HG03095 (cell line): Measurements from ENCODE around the gene GSG1L.

Experiments
- ATAC-seq: cut with Tn5 transposase; IDR thresholded peaks from one replicate; pipeline ENCODE4 v1.9.1; 2021; ENCODE audit warnings: moderate library complexity; ENCODE audit not compliant: unreplicated experiment

Gene GSG1L

DNA sequence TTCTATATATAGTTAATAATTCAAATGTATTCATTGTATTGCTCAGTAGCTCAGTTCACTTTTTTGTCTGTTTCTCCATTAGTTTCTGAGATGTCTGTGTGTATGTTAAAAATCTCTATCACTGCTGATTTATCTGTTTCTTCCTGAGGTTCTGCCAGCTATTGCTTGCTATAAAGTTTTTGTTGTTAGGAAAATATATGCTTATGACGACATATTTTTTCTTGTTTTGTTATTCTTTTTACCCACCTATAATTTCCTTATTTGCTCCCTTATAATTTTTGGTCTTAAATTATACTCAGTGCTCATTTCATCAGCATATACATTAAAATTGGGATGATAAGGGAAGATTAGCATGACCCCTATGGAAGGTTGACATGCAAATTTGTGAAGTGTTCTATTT, 200.6 kb downstream of the GSG1L start:
- no peak for ATAC-seq

DNA sequence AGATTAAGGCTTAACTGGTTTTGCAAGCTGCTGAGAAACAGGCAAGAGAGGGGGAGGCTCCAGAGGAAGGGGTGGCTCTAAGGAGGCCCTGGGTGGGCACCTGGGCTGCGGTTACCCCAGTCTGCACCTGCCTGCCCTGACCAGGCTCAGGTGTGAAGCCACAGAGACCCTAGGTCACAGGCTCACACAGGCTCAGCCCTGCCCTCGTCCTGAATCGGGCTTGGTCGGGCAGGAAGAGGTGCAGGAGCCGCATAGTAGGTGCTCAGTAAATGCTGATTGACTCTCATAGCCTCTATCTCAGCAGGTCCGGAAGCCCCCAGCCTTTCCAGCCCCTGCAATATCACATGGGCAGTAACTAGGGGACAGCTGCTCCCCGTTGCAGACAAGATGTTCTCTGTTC, 203.4 kb downstream of the GSG1L start:
- ATAC-seq: no peak

DNA sequence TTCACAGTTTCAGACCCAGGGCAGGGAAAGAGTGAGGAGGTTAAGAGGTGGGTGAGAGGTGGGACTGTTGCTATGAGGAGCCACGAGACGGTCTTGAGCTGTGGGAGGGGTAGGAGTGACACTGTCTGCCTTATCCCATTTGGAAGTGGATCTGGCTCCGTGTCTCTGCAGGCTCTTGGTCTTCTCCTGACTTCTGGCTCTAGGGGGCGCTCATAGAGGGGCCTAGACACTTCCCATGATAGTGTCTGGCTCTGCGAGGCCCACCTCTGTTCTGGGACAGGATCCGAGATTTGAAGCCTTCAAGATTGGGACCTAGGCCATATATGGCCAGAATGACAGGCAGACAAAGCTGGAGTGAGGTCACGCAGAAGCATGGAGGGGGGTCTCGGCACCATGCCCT, 204.5 kb downstream of the GSG1L start:
- ATAC-seq: no peak

- ATAC-seq: no peak
Measured at GRCh38 chr16:27853651-27854050, 209.9 kb downstream of the GSG1L start.

DNA sequence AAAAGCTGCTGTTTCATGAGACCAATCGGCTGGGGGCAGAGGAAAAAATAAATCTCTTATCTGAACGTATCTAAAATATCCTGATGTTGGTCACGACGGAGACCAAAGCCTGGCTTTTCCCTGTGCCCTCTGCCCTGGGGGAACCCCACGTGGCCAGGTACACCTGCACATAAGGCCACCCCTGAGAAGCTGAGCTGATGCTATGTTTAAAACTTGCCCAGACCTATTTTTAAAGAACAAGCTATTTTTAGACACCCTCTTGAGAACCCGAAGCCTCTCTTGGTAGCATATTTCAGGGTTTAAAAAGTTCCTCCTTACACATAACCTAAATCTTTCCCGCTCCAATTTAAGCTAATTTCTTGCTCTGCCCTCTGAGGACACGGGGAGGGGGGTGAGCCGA, 210.4 kb downstream of the GSG1L start:
- ATAC-seq: no peak

DNA sequence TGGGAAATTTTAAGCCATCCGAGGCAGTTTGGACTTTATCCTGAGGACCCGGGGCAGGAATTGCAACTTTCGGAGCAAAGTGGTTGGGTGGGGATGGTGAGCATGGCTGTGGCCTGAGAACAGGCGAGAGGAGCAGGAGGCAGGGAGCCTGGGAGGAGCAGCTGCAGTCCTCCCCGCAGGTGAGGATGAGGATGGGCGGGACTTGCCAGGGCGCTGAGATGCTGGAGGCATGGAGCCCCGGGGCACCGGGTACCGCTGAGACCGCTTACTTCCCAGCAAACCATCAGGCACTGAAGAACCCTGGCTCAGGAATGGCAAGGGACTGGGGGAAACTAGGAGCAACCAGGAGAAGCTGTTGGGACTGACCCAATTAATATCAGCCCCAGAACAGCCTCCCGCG, 210.8 kb downstream of the GSG1L start:
- no peak for ATAC-seq

GRCh38 chr16:27852116-27852515, 211.4 kb downstream of the GSG1L start:
- ATAC-seq: no peak

- no peak for ATAC-seq
Measured at GRCh38 chr16:27851586-27851985, 211.9 kb downstream of the GSG1L start.

GRCh38 chr16:27849621-27850020, 213.9 kb downstream of the GSG1L start:
- ATAC-seq: no peak

DNA sequence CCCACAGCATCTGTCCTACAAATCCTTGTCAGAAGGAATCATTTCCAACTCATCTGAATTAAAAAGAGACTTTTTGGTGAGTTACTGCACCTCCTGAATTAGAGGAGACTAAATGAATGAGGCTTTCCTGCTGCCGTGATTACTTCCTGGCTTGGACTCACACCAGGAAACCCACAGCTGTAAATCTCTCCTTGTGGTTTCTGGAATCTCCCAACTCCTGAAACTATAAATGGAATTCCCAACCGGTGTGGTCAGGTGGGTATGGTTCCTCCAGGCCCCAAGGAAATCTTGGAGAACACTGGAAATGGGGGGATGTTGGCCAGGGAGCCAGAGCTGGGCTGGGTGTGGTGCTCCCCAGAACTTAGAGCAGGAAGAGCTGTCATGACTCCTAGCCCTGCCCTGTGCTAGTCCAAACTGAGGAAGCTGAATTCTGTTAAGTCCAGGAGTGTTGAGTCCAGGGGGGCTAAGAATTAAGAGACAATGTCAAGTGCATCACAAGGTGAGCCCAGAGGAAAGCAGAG, 216.4 kb downstream of the GSG1L start:
- no peak for ATAC-seq

GRCh38 chr16:27844826-27845225, 218.7 kb downstream of the GSG1L start:
- ATAC-seq: no peak

GRCh38 chr16:27843800-27844199, 219.7 kb downstream of the GSG1L start:
- no peak for ATAC-seq

GRCh38 chr16:27841911-27842310, 221.6 kb downstream of the GSG1L start:
- ATAC-seq: no peak

GRCh38 chr16:27841061-27841801, 222.3 kb downstream of the GSG1L start:
- no peak for ATAC-seq

- ATAC-seq: no peak
Measured at GRCh38 chr16:27840311-27841060, 223.0 kb downstream of the GSG1L start.

GRCh38 chr16:27839419-27839818, 224.1 kb downstream of the GSG1L start:
- ATAC-seq: no peak

GRCh38 chr16:27838536-27839175, 224.9 kb downstream of the GSG1L start:
- ATAC-seq: no peak

- no peak for ATAC-seq
Measured at GRCh38 chr16:27829975-27830374, 233.5 kb downstream of the GSG1L start.

- ATAC-seq: no peak
Measured at GRCh38 chr16:27828671-27829070, 234.8 kb downstream of the GSG1L start.

GRCh38 chr16:27827765-27828164, 235.7 kb downstream of the GSG1L start:
- no peak for ATAC-seq

DNA sequence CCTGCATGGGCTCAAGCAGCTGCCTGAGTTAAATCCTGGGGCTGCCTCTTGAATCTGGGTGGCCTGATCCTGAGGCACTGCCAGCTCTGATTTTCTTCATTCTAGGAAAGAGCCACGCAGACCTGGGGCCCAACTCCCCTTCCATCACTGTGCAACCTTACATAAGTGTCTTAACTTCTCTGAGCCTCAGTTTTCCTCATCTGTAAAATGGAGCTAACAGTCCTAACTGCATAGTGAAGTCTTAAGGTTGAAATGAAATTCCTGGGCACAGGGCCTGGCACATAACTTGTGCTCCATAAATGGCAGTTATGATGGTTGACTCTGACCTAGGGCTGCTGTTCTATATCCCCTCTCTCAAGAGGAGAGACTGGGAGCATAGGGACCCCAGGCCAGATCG, 236.6 kb downstream of the GSG1L start:
- no peak for ATAC-seq
